NCI-H128 (cell line): ENCODE data around the gene TPSAB1.
"Not testable (repeated sequence)": the region's sequence is repeated elsewhere in the genome, so short reads cannot be mapped to it uniquely, and the experiment has no call there.

Experiments
- DNase-seq: peaks from one replicate; lab custom pipeline; 2025; ENCODE audit not compliant: unreplicated experiment; lab: John Stamatoyannopoulos, UW

Gene TPSAB1

GRCh38 chr16:1240436-1240835 lies at the start of gene TPSAB1:
Gene TPSAB1 (plus strand): TSS chr16:1240705. CDS start chr16:1240939, 234 bp downstream.
- not testable (repeated sequence) for DNase-seq

DNA sequence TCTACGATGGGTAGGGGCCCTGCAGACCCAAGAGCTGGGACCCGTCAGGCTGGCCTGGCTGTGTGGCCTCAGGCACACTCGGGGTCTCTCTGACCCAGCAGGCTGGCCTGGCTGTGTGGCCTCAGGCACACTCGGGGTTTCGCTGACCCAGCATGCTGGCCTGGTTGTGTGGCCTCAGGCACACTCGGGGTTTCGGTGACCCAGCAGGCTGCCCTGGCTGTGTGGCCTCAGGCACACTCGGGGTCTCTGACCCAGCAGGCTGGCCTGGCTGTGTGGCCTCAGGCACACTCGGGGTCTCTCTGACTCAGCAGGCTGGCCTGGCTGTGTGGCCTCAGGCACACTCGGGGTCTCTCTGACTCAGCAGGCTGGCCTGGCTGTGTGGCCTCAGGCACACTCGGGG lies 49.7 kb upstream of the TPSAB1 start:
- not testable (repeated sequence) for DNase-seq

DNA sequence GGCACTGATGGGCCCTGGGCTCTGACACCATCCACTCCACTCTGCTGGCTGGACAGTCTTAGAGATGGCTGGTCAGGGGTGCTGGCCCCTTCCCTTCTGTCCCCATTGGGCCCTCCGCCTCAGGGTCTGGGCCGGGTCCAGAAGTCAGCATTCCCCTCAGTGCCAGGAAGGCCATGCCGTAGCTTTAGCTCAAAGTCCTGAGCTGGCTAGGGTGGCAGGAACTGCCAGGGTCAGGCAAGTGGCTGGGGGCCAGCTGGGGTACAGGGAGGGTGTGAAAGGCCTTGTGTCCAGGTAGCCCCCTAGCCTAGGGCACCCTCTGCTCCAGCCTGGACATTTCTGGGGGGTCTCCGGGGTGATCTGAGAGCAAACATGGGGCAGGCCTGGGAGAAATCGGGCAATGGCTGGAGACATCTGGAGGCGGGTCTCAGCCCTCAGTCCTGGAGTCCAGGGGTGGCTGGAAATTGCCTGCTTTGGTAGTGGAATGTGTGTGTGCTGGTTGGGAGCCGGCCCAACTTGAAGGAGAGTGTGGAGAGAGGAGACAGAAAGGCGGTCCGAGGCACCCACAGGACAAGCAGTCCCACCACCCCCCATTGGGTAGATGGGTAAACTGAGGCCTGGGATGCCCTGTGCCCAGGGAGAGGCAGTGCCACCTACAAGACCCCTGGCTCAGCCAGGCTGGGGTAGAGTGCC lies 48.0 kb upstream of the TPSAB1 start:
- DNase-seq = no peak

DNA sequence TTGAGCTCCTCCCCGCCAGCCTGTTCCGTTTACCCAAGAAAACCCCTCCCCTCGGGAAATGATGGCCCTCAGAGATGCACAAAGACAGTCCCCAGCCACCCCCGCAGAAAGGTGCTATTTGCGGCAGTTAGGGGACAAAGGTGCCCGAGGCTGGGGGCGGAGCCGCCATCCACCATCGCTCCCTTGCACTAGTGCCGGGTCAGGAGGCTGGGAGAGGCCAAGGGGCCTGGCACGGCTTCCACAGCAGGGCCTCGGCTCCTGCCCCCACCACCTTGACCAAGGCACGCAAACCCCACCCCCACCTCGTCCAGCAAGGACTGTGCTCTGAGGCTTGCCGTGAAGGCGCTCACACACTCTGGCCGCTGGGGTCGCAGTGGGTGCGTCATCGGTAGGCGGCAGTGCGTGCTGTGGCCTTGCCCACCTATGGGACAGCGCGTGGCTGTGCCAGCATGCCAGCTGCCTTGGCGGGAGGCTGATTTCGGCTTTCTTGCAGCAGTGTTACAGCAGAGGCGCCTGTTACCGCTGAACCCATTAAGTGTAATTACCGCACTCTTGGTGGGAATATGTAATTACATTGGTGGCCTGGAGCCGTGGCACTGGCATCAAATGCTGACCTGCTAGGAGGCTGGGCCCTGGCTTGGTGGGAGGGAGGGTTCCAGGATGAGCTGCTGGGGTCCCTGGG lies 47.2 kb upstream of the TPSAB1 start:
- no peak for DNase-seq

- no peak for DNase-seq
Observed at GRCh38 chr16:1193825-1194581, 46.5 kb upstream of the TPSAB1 start.

- no peak for DNase-seq
Observed at GRCh38 chr16:1194665-1195392, 45.7 kb upstream of the TPSAB1 start.

DNA sequence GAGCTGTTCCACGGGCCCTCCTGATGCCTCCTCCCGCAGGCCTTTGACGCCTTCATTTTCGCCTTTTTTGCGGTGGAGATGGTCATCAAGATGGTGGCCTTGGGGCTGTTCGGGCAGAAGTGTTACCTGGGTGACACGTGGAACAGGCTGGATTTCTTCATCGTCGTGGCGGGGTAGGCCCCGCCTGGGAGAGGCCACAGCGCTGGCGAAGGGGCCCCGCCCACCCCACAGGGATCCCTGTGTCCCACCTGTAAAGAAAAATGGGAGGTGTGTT lies 45.2 kb upstream of the TPSAB1 start:
- DNase-seq = no peak

- DNase-seq = no peak
Observed at GRCh38 chr16:1196494-1196893, 44.0 kb upstream of the TPSAB1 start.

DNA sequence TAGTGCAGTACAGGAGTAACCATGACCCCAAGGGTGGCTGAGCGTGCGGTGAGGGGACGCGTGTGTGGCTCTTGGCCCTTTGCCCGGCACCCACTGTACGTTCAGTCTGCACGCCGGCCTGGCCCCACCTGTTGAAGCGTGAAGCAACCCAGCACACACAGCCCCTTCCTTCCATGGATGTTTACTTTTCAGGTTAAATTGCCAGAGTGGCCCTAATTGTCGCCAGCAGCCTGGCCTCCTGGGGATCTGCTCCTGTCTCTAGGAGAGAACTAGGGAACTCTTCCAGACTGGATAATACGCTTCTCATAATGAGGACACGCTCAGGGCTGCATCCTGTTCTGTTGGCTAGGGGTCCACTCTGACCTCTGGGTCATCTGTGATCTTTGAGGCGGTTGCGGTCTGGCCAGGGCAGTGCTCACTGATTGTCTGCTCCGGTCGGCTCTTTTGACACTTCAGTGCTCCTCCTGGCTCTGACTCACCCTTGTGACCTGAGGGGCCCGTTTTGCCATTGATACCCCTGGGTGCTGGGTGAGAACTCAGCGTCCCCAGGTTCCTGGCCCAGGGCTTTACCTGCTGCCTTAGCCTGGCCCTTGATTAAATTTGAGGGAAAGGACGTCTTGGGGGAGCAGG lies 43.2 kb upstream of the TPSAB1 start:
- DNase-seq = no peak

DNA sequence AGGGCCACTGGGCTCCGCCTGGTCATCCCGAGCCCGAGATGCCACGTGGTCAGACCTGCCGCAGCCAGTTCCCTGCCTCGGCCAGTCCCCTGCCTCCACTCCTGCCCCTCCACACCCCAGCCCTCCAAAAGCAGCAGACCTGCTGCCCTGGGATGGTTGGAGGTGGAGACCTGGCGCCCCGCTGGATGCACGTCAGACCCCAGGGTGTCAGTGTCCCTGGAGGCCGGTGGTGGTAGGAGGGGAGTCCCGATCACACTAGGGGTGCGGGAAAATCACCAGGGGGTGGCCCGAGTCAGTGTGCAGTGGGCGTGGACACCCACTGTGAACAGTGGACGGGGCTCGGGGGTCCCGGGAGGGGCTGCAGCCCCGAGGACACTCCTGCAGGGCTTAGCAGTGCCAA lies 42.3 kb upstream of the TPSAB1 start:
- no peak for DNase-seq

GRCh38 chr16:1198671-1199346 lies 41.7 kb upstream of the TPSAB1 start:
- DNase-seq = not testable (repeated sequence)

GRCh38 chr16:1199347-1200013 lies 41.0 kb upstream of the TPSAB1 start:
- no peak for DNase-seq

- no peak for DNase-seq
Observed at GRCh38 chr16:1200014-1200627, 40.4 kb upstream of the TPSAB1 start.

DNA sequence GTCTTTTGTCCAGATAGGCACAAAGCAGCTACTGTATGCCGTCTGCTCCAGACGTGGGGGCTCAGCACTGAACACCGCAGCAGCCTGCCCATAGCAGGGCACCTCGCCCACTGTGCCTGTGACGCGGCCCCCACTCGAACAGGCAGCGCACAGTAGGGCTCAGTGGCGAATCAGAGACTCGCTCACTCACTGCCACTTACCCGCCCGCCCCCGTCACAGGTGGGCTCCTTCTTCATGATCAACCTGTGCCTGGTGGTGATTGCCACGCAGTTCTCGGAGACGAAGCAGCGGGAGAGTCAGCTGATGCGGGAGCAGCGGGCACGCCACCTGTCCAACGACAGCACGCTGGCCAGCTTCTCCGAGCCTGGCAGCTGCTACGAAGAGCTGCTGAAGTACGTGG lies 39.1 kb upstream of the TPSAB1 start:
- no peak for DNase-seq

DNA sequence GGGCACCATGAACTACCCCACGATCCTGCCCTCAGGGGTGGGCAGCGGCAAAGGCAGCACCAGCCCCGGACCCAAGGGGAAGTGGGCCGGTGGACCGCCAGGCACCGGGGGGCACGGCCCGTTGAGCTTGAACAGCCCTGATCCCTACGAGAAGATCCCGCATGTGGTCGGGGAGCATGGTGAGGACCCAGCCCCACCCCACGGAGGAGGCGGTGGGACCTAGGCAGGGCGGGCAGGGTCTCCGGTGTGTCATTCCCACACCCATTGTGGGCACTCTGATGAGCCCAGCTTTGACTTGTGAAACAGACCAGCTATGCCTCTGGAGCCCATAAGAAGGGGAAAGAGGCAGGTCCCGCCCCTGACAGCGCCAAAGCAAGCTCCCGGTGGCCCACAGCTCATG lies 38.2 kb upstream of the TPSAB1 start:
- DNase-seq = no peak

GRCh38 chr16:1204933-1205332 lies 35.6 kb upstream of the TPSAB1 start:
- DNase-seq = no peak

- DNase-seq = no peak
Observed at GRCh38 chr16:1206326-1206725, 34.2 kb upstream of the TPSAB1 start.

- no peak for DNase-seq
Observed at GRCh38 chr16:1206786-1207185, 33.7 kb upstream of the TPSAB1 start.

GRCh38 chr16:1208239-1208830 lies 32.2 kb upstream of the TPSAB1 start:
- DNase-seq = no peak
